Fibroblast of skin of back (primary cell): ENCODE measurements around the gene SF3B1. TPM values are rescaled to one million over a fixed set of nuclear protein-coding genes. Genes with fewer than 3 reads are reported as not detected.
"Not testable (repeated sequence)": the region's sequence is repeated elsewhere in the genome, so short reads cannot be mapped to it uniquely, and the experiment has no call there.

Experiments
- DNase-seq: peaks from one replicate; pipeline ENCODE4 v3.0.0-alpha.2; 2013
- polyA plus RNA-seq, 2 experiments: library from polyadenylated mRNA; unstranded; fragments of 120-200 nt; gene quantifications; one replicate each; pipeline ENCODE4 v1.2.1, GENCODE V29; 2013; ENCODE audit not compliant: insufficient read length in 2 of 2

The SF3B1 gene, protein sequence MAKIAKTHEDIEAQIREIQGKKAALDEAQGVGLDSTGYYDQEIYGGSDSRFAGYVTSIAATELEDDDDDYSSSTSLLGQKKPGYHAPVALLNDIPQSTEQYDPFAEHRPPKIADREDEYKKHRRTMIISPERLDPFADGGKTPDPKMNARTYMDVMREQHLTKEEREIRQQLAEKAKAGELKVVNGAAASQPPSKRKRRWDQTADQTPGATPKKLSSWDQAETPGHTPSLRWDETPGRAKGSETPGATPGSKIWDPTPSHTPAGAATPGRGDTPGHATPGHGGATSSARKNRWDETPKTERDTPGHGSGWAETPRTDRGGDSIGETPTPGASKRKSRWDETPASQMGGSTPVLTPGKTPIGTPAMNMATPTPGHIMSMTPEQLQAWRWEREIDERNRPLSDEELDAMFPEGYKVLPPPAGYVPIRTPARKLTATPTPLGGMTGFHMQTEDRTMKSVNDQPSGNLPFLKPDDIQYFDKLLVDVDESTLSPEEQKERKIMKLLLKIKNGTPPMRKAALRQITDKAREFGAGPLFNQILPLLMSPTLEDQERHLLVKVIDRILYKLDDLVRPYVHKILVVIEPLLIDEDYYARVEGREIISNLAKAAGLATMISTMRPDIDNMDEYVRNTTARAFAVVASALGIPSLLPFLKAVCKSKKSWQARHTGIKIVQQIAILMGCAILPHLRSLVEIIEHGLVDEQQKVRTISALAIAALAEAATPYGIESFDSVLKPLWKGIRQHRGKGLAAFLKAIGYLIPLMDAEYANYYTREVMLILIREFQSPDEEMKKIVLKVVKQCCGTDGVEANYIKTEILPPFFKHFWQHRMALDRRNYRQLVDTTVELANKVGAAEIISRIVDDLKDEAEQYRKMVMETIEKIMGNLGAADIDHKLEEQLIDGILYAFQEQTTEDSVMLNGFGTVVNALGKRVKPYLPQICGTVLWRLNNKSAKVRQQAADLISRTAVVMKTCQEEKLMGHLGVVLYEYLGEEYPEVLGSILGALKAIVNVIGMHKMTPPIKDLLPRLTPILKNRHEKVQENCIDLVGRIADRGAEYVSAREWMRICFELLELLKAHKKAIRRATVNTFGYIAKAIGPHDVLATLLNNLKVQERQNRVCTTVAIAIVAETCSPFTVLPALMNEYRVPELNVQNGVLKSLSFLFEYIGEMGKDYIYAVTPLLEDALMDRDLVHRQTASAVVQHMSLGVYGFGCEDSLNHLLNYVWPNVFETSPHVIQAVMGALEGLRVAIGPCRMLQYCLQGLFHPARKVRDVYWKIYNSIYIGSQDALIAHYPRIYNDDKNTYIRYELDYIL
- 179 TPM for polyA plus RNA-seq (2013, experiment 1 of 2; ENCODE audit: insufficient read length)
- polyA plus RNA-seq (2013, experiment 2 of 2; ENCODE audit: insufficient read length) = 195 TPM

DNA sequence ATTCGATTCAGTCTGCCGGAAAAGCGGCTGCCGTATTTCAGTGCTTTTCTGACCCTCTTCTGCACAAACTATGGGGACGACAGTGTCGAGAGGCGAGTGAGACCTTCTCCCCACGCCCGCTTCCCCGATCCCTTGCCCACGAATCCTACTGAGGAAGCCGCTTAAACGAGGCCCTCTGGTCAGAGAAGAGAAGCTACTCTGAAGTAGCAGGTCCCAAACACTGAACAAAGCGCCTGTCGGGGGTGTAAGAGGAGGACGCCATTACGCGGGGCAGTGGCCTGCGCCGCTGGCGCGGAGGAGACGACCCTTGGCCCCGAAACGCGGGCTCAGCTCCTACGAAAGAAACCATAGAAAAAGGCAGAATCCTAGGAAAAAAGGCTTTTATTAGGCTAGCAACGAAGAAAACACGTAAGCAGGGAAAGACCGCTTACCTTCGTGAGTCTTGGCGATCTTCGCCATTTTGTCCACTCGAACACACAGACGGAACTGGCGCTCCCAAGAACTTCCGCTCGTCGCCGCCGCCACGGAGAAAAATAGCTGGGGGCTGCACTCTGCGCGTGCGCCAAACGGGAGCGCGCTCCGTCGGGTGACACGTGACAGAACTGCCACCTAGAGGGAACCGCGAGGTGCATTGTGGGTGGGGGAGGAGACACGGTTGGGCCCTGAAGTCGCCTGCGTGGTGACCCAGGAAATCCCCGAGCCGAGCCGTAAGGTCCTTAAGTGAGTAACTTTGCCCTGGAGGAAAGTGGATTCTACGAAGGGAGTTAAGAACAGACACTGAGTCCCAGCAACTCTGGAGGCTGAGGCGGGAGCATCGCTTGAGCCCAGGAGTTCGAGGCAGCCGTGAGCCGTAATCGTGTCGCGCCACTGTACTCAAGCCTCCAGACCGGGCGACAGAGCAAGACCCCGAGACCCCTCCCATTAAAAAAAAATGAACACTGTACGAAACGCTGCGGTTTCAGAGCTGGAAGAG, at the start of gene SF3B1:
Gene SF3B1 (minus strand): TSS at position 488 of the 973 bp plus-strand sequence. CDS start 29 bp downstream, at position 459.
- peak; percentile 98 for DNase-seq

DNA sequence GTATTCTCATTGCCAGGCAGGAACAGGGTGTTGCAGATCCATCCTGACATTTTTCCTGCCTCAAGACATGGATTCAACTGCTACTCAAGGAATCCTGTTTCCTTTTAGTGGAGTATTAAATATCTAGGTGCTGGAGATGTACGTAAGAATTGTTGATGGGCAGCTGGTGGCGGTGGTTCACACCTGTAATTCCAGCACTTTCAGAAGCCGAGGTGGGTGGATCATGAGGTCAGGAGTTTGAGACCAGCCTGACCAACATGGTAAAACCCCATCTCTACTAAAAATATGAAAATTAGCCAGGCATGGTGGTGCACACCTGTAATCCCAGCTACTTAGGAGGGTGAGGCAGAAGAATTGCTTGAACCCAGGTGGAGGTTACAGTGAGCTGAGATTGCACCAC, 49.4 kb upstream of the SF3B1 start:
- not testable (repeated sequence) for DNase-seq

DNA sequence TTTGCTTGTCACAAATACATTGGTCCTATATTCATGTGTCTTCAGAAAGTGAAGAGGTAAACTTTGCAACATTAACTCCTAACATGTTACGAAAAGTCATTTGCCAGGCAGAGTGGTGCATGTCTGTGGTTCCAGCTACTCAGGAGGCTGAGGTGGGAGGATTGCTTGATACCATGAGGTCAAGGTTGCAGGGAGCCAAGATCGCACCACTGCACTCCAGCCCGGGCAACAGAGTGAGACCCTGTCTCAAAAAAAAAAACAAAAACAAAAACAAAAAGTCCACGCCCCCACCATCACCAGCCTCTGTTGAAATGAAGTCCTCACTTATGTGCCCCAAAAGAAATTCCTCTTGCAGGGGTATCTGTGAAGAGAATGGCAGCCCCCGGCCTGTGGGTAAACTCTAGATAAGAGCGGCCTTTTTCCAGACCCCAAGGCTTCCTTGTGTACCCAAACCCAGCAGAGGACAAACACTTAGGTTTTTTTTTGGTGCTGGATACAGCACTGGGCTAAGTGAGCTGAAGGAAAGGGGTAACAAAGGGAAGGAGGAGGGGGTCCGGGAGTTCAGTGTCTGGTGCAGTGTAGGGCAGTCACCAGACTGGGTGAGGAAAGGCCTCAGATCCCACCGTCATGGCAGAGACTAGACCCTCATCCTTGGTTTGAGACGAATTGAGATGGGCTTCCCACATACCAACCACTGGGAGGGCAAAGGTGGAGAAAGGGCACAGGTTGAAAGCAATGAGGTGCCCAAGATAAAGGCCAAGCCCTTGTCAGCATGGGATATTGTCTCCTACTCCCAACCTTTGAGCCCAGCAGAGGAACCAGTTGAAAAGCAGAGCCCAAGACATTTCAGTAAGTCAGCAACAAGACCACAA, 45.6 kb upstream of the SF3B1 start:
- no peak for DNase-seq

DNA sequence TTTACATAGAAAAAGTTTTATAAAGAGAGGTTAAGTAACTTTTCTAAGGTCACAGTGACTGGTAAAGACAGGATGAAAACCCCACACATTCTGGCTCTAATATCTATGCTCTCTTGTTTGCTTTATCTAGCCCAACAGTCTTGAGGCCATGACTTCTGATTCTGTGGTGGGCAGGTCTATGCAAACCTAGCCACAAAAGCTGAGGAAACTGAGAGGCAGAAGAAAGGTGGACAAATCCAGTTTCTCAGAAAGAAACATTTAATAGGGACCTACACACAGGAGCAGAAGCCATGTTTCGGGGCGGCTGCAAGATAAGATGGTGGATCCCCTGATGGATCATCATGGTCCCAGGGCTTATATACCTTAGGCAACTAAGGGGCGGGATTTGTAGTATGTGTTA, 43.0 kb upstream of the SF3B1 start:
- no peak for DNase-seq

DNA sequence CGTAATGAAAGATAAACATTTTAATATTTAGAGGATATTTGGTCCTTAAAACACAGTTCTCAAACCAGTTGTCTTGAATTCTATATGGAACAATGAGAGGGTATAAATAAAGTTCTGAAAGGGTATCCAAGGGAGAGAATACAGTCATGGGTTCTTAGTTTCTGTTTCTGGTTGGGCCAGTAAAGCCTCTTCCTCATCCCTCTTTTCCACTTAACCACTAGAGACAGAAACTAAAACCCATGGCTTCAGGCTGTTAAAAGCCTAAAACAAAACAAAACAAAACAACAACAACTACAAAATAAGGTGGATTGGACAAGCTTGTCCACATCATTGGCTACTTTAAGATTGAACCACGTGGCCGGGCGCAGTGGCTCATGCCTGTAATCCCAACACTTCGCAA, 37.3 kb upstream of the SF3B1 start:
- no peak for DNase-seq

DNA sequence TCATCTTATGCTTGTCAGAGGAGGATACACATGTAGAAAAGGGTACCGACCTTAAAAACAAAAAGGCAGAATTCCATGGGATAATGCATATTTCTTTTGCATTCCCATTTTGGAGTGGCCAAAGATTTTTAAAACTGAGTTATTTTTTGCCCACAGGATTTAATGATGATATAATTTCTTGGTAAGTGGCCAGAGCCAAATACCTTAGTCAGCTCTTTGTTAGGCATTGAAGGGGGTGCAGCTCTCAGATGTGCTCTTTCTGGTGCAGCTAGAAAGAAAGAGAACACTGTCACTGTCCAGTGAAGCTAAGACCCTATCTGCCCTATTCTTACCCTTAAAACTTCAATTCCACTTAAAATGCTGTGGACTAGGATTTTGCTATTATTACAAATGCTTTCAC, 29.3 kb upstream of the SF3B1 start:
- DNase-seq = peak; percentile 27

DNA sequence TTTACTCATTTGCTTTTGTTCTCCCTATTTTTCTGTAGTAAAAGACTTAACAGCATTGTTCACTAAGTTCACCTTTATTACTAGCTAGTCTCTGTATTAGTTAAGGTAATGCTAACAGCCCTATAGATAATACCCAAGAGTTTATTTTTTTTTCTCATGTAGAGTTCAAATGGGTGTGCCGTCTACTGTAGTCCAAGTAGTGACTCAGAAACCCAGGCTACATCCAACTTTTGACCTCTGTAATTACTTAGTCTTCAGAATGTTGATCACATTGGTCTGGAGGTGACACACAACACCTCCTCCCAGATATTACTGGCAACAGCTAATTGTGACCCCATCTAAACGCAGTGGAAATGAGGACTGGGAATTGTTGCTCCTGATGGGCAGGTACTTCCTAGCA, 26.2 kb upstream of the SF3B1 start:
- no peak for DNase-seq

DNA sequence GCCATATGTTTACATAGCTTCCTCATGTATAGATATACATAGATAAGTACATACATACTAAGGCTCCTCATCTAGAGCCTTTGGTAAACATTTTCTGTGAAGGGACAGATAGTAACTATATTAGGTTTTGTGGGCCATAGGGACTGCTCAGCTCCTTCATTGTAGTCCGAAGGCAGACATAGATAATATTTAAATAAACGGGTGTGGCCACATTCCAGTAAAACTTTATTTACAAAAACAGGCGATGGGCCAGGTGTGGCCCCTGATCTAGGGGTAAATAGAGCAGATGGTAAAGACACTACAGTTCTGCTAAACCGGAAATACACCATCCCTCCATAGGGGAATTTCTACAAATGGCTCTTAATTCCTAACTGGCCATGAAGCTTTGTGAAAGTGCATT, 25.8 kb upstream of the SF3B1 start:
- no peak for DNase-seq

DNA sequence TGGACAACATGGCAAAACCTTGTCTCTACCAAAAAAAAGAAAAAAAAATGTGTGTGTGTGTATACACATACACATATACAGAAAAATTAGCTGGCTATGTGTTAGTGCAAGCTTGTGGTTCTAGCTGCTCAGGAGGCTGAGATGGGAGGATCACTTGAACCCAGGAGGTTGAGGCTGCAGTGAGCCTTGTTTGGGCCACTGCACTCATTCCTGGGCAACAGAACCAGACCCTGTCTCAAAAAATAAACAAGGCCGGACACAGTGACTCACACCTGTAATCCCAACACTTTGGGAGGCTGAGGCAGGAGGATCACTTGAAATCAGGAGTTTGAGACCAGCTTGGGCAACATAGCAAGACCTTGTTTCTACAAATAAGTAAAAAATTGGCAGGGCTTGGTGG, 20.6 kb upstream of the SF3B1 start:
- DNase-seq = no peak

DNA sequence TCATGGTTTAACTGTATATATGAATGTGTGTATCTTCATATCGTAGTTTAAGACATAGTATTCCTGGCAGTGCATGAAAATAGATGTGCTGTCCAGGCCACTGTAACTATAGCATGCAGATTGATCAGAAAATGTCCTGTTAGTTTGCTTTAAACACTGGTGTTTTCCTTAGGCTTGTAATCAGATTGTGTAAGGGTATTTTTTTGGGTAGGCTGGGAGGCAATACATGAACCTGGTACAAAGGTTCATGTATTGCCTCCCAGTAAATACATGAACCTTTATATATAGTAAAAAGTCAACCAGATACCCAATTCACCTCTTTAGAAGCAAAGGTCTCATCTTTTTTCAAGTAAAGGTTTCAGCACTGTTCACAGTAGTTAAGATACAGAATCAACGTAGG, 20.1 kb upstream of the SF3B1 start:
- DNase-seq = no peak

DNA sequence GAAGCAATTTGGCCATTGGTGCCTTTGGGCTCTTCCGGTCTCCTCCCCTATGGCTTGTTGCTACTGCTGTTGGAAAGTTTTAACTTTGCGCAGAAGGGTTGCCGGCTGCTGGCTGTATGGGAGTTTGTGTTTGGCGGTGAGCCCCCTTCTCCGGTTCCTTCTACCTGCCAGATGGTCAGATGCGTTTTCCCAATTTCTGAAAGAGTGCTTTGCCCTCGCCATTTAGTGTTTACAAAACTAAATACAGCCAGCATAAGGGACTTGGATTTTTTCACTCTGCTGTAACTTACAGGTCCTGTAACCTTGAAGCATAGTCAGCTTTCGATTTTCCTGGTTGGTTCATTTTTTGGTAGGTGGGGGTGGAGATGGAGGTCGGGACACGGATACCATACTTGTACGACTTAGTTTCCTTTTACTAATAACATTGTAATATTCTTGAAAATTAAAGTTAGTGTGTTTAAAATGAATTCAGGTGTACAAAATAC, 19.1 kb upstream of the SF3B1 start:
- peak; percentile 94 for DNase-seq

DNA sequence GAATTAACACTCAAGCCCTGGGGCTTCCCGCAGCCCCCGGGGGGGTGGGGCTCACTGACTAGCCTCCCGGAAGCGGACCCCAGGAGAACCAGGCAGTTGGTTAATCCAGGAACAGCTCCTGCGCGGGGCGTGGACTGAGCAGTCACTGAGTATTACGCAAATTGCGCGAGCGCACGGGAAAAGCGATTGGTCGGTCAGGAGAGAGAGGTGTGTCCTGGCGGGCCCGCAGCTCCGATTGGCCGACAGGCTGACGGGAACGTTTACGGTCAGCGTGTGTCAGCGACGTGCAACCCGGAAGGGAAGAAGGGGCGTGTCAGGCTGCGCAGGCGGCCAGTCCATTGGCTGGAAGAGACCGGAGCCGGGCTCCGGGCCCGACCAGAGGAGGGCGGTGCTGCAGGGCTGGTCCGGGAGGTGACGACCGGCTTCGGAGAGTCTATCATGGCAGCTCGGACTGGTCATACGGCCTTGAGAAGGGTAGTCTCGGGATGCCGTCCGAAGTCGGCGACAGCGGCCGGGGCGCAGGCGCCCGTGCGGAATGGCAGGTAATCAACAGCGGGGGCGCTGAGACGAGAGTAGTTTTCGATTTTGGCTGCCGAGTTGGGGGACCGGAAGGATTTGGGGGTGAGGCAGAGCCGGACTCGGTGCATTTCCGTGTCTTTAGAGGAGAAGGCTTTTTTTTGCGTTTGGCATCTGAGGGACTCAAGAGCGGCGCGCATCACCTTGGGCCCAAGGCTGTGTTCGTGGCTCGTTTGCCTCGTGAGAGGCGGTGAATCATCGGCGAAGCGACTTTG, 18.5 kb upstream of the SF3B1 start, which contains the start of gene COQ10B:
Gene COQ10B (plus strand): TSS at position 430 of the 791 bp plus-strand sequence. CDS start 9 bp downstream, at position 439.
- DNase-seq = peak; percentile 99

DNA sequence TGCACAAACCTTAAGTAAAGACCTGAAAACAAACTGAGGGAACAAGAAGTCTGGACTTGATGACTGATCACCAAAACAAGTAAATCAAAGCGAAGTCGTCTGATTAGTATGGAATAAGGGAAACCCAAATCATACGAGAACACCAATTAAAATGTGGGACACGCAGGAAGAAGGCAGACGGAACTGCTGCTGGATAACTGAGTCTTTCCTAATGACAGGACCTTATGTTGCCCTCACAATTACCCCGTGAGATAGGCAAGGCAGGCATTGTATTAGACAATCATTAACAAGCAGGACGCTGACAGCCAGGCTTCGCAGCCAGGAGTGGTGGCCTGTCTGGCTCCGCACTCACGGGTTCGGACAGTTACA, 17.9 kb upstream of the SF3B1 start:
- DNase-seq = no peak

DNA sequence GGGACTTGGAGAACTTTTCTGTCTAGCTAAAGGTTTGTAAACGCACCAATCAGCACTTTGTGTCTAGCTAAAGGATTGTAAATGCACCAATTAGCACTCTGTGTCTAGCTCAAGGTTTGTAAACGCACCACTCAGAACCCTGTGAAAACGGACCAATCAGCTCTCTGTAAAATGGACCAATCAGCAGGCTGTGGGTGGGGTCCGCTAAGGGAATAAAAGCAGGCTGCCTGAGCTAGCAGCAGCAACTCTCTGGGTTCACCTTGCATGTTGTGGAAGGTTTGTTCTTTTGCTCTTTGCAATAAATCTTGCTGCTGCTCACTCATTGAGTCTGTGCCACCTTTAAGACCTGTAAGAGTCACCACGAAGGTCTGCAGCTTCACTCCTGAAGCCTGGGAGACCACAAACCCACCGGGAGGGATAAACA, 16.1 kb upstream of the SF3B1 start:
- DNase-seq = not testable (repeated sequence)

DNA sequence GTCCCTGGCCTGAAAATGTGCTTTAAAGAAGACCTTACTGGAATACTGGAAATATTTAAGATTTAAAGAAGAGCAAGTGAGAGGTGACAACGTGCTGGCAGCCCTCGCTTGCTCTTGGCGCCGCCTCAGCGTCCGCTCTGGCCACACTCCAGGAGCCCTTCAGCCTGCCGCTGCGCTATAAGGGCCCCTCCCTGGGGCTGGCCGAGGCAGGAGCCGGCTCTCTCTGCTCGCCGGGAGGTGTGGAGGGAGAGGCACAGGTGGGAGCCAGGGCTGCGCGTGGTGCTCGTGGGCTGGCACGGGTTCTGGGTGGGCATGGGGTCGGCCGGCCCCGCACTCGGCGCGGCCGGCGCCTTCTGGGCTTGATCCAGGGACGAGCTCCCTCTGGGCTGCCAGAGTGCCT, 15.6 kb upstream of the SF3B1 start:
- DNase-seq = no peak

DNA sequence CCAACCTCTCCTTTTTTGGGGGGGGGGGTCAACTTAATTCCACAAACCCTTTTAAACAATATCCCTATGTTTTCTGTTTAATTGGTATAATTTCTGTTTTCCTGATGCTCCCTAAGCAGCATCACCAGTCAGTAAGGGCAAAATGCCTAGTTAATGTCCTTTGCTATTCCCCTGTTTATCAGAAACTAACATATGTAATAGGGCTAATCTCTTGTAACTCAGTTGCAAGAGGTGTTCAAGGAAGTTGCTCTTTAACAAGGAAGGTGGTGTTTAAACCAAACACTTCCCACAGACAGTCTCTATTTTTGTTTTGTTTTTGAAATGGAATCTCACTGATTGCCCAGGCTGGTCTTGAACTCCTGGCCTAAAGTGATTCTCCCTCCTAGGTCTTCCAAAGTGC, 12.0 kb upstream of the SF3B1 start:
- no peak for DNase-seq

DNA sequence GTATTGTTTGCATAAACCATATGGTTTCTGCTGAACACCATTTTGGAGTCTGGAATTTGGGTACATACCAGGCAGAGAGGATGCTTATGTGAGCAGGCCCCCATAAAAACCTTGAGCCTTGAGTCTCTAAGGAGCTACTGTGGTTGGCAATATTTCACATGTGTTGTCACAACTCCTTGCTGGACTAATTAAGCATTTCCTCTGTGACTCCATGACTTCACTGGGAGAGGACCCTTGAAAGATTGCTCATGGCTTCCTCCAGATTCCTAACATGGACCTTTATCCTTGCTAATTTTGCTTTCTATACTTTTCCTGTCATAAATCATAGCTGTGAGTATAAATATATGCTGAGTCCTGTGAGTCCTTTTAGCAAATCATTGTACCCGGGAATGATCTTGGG, 10.9 kb upstream of the SF3B1 start:
- peak; percentile 41 for DNase-seq

DNA sequence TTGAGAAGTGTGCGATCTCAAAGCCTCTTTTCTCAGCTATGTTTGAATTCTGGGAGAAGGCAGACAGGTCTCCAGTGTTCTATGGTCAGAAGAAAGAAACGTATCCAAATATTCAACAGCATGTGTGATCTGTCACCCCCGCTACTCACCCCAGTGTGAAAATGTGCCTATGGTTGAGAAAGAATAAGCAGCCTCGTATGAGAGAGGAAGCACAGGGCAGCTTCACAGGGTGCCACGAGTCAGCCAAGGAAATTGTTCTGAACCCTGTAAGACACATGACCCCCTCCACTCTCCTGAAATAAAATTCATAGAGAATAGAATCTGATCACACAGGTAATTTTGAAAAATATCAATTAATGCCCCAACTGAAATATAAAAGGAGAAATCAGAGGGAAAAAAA, 8.0 kb upstream of the SF3B1 start:
- no peak for DNase-seq

DNA sequence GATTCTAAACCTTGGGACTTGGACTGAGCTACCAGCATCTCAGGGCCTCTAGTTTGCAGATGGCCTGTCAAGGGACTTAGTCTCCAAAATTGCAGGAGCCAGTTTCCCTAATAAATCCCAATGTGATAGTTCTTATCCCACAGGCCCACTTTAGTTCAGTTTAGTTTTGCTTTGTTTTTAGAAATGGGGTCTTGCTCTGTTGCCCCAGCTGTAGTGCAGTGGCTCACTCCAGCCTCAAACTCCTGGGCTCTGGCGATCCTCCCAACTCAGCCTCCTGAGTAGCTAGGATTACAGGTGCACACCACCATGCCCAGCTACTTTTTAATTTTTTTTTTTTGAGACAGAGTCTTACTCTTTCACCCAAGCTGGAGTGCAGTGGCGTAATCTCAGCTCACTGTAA, 2.6 kb upstream of the SF3B1 start:
- DNase-seq = no peak
